K562 (cell line): Measurements from ENCODE around the gene ARHGDIA. TPM values are rescaled to one million over a fixed set of nuclear protein-coding genes. Genes with fewer than 3 reads are reported as not detected.

Source experiments
- ATAC-seq: fragments of 200-7000 bp; cut with Tn5 transposase; 3 replicates; pipeline ENCODE4 v1.9.1; 2020; ENCODE audit warnings: moderate library complexity
- BruUV-seq: library from RNA; stranded (reverse); fragments of 400-500 nt; replicated peaks from 2 replicates; lab custom pipeline; 2021; lab: Mats Ljungman, UMichigan
- CTCF ChIA-PET: fragments of 300-600 bp; formaldehyde crosslinking; extraction: SDS; loops from one replicate; lab custom pipeline; 2021; ENCODE audit warnings: low intra/inter-chr PET ratio; lab: Yijun Ruan, JAX
- POLR2A ChIA-PET: fragments of 300-600, 350-650 bp; sonication (Branson Sonifier 250); formaldehyde crosslinking; extraction: SDS; loops from one replicate; lab custom pipeline; 2021; ENCODE audit warnings: antibody characterized with exemption, inconsistent platforms; lab: Yijun Ruan, JAX
- DNase-seq, 4 experiments: peaks; one replicate each; pipeline versions ENCODE4 v3.0.0 to v3.0.0-alpha.2; 2011 to 2018; ENCODE audit warnings: low spot score in 3 of 4, mixed read lengths in 3 of 4; ENCODE audit errors: extremely low read depth in 1 of 4
- FAIRE-seq: peaks from 2 replicates; lab custom pipeline; 2011; peaks lifted over from hg19 to GRCh38; lab: Jason Lieb, UNC
- H2AFZ ChIP-seq: 2 replicates; pipeline ENCODE4 v1.6.0; 2011; ENCODE audit warnings: low read depth, low read length, control low read depth, inconsistent platforms
- H3K27ac ChIP-seq: fragments of 200-600 bp; 3 replicates; pipeline ENCODE4 v1.8.0; 2011; ENCODE audit warnings: low read depth, mild to moderate bottlenecking, control low read depth, inconsistent platforms, low read length, moderate library complexity, mixed read lengths; ENCODE audit errors: extremely low read depth
- H3K27me3 ChIP-seq, 2 experiments: fragments of 300-600 bp in 1 of 2; 2 replicates in 1 of 2; 3 replicates in 1 of 2; pipeline versions ENCODE4 v1.6.0 to v1.8.0; 2011; ENCODE audit warnings: inconsistent platforms in 2 of 2, low read length in 2 of 2, mild to moderate bottlenecking in 1 of 2, mixed read lengths in 1 of 2, moderate library complexity in 1 of 2; ENCODE audit not compliant: control insufficient read depth in 2 of 2, insufficient read depth in 2 of 2
- H3K36me3 ChIP-seq: fragments of 300-600 bp; 3 replicates; pipeline ENCODE4 v1.8.0; 2011; ENCODE audit warnings: mild to moderate bottlenecking, low read length, inconsistent platforms; ENCODE audit not compliant: control insufficient read depth, insufficient read depth
- H3K4me1 ChIP-seq, 2 experiments: fragments of 200-600 bp in 1 of 2; replicated peaks in 1 of 2; 2 replicates in 1 of 2; 3 replicates in 1 of 2; pipeline versions ENCODE4 v1.5.1 to v1.8.0; 2011; ENCODE audit warnings: inconsistent platforms in 2 of 2, low read length in 2 of 2, mild to moderate bottlenecking in 1 of 2, mixed read lengths in 1 of 2, moderate library complexity in 1 of 2; ENCODE audit not compliant: control insufficient read depth in 2 of 2, insufficient read depth in 2 of 2
- H3K4me2 ChIP-seq: 2 replicates; pipeline ENCODE4 v1.6.1; 2011; ENCODE audit warnings: low read length, control low read depth, inconsistent platforms, mixed read lengths; ENCODE audit not compliant: insufficient read depth
- H3K4me3 ChIP-seq: fragments of 200-600 bp; sonication (generic), shearing (Covaris generic); 2 replicates; pipeline ENCODE4 v1.5.1; 2016; ENCODE audit warnings: control low read depth, inconsistent platforms
- H3K79me2 ChIP-seq: fragments of 200-600 bp; 3 replicates; pipeline ENCODE4 v1.8.0; 2011; ENCODE audit warnings: low read length, inconsistent platforms; ENCODE audit not compliant: control insufficient read depth, insufficient read depth
- H3K9ac ChIP-seq, 2 experiments: 2 replicates each; pipeline versions ENCODE4 v1.6.0 to v1.6.1; 2011; ENCODE audit warnings: low read depth in 2 of 2, low read length in 2 of 2, control low read depth in 1 of 2, inconsistent platforms in 1 of 2, mild to moderate bottlenecking in 1 of 2, mixed read lengths in 1 of 2; ENCODE audit not compliant: insufficient read depth in 1 of 2
- H3K9me1 ChIP-seq: one replicate; pipeline ENCODE4 v1.6.0; 2011; ENCODE audit warnings: inconsistent platforms, mild to moderate bottlenecking, low read length, moderate library complexity; ENCODE audit not compliant: control insufficient read depth, insufficient read depth
- H3K9me3 ChIP-seq: replicated peaks from 2 replicates; pipeline ENCODE4 v1.5.1; 2011; ENCODE audit warnings: low read depth, low read length, inconsistent platforms; ENCODE audit not compliant: control insufficient read depth, insufficient read depth
- H4K20me1 ChIP-seq: replicated peaks from 2 replicates; pipeline ENCODE4 v1.6.1; 2011; ENCODE audit warnings: low read length, inconsistent platforms, mixed read lengths; ENCODE audit not compliant: control insufficient read depth, insufficient read depth
- CUX1 ChIP-seq: fragments of 200-800 bp; sonication (Bioruptor generic); IDR thresholded peaks from 2 replicates; pipeline ENCODE4 v1.6.1; 2016; ENCODE audit warnings: missing genetic modification characterization, missing compliant biosample characterization
- OTX1 ChIP-seq: fragments of 450-650 bp; formaldehyde crosslinking; IDR thresholded peaks from 2 replicates; pipeline ENCODE4 v1.4.0; 2022; ENCODE audit warnings: mild to moderate bottlenecking
- POLR2G ChIP-seq: fragments of 200-400 bp; formaldehyde crosslinking; IDR thresholded peaks from 2 replicates; pipeline ENCODE4 v1.6.1; 2017; ENCODE audit warnings: low read depth, mild to moderate bottlenecking, antibody characterized with exemption, low read length, moderate library complexity
- ZNF561 ChIP-seq: fragments of 450-650 bp; formaldehyde crosslinking; conservative IDR thresholded peaks from 2 replicates; pipeline ENCODE4 v1.4.0; 2020; ENCODE audit warnings: mild to moderate bottlenecking, moderate library complexity
- WGBS: fragments of 100-300 bp; shearing (Covaris generic); methylation state at CpG from one replicate; pipeline ENCODE4 v1.1.6; 2016; ENCODE audit warnings: low coverage, mixed read lengths; ENCODE audit not compliant: insufficient coverage; ENCODE audit errors: missing lambda C conversion rate; 5-methylcytosine and 5-hydroxymethylcytosine counted together
- in situ Hi-C: fragments of 300-500 bp; cut with MboI; formaldehyde crosslinking; loops from 4 replicates; pipeline ENCODE4 v1.15.0; 2018; ENCODE audit warnings: inconsistent platforms, mixed read lengths
- intact Hi-C: fragments of 100-400 bp; cut with micrococcal nuclease; formaldehyde crosslinking; loops from 2 replicates; pipeline ENCODE4 v1.14.2; 2022
- polyA plus RNA-seq, 8 experiments: library from polyadenylated mRNA; depleted of rRNA in 4 of 8; stranded (reverse) in 5 of 8; unstranded in 3 of 8; fragments of >200 nt; fragmentation: Nextera tagmentation in 2 of 8; fragmentation: Illumina TruSeq in 1 of 8; extraction: Ambion mirVana in 2 of 8; extraction: Trizol in 1 of 8; gene quantifications; 2 replicates each; pipeline versions ENCODE4 v1.2.1 to v1.2.3, GENCODE V29; 2011 to 2014; ENCODE audit warnings: inconsistent platforms in 1 of 8, missing spikeins in 1 of 8
- total RNA-seq, 7 experiments: library from RNA; depleted of rRNA in 6 of 7; stranded (reverse); fragments of >200 nt in 6 of 7; fragmentation: Illumina TruSeq in 2 of 7; extraction: Trizol in 2 of 7; gene quantifications; 2 replicates each; pipeline versions ENCODE4 v1.2.1 to v1.2.3, GENCODE V29; 2011 to 2021; ENCODE audit warnings: low replicate concordance in 1 of 7

Gene ARHGDIA
- total and polyA plus RNA-seq, 9 of the 15 experiments (the other 6 are each of a cell fraction or from before 2014, with no cell fraction given), result 9.6 to 340 (median 97.6) TPM

GRCh38 chr17:81898029-81898866 is 27.1 kb upstream of the ARHGDIA start (continued):
- TF ChIP-seq CUX1 (CRISPR knock-in tag), result no peak

- 0 out of 2 replicates have a peak, but pooled peaks cover 9% of the 10 kb centered on the region for H4K20me1 ChIP-seq
- peaks cover 40% of the 10 kb centered on the region for H3K79me2 ChIP-seq
- in situ Hi-C loops (no loop called here), intact Hi-C loops (no loop called here)
- H3K4me3 ChIP-seq, result no peak overlapping the region
- FAIRE-seq (no peak), DNase-seq (no peak), ATAC-seq (no peak)
- CTCF ChIA-PET, result no interaction called here
- H3K9me1 ChIP-seq, result peaks cover 3% of the 10 kb centered on the region
- H3K9me3 ChIP-seq, result no peaks in the 10 kb centered on the region
- no peak overlapping the region for H3K4me2 ChIP-seq
- 83% methylated on average over 11 of the region's 11 CpGs for WGBS
- POLR2A ChIA-PET, result no interaction called here
- H3K9ac ChIP-seq, result no peak overlapping the region
- no peak overlapping the region for H2AFZ ChIP-seq
- H3K36me3 ChIP-seq, result peaks cover 66% of the 10 kb centered on the region; the same call in 2 of the 3 replicates
- H3K27me3 ChIP-seq, result no peaks in the 10 kb centered on the region
- no peak overlapping the region for H3K27ac ChIP-seq
- TF ChIP-seq OTX1 (CRISPR knock-in tag) (no peak), POLR2G (0 out of 2 replicates have a peak, but pooled peaks have one; percentile 22), ZNF561 (no peak)
- BruUV-seq, result no TSS peak
- H3K4me1 ChIP-seq, result peaks cover 4 to 39% of the 10 kb centered on the region in 2 experiments; a peak in 4 of 5 replicates
Observed at GRCh38 chr17:81895400-81895799, 24.3 kb upstream of the ARHGDIA start.
